NCI-H1436 treated with DMSO at 0.1 percent for 48 hours (cell line): ENCODE data around the gene HOXA5.

Source experiments
- DNase-seq: peaks from one replicate; lab custom pipeline; 2025; lab: John Stamatoyannopoulos, UW

Gene HOXA5

DNA sequence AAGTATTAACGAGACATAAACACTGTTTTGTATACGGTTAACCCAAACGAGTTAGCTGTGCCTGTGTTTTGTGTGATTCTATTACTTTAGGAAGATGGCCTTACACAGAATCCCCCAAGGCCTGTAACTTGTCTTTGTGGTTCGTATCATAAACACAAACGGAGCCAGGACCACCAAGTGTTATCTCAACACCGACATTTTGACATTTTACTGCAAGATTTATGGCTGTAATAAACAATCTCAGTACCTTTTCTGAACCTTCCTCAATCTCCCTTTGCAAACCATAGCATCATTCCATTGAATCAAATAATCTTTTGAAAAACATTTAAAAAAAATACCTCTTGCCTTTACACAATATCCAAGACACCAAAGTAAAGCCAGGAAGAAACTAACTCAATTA, 10.5 kb downstream of the HOXA5 start:
- no peak for DNase-seq

DNA sequence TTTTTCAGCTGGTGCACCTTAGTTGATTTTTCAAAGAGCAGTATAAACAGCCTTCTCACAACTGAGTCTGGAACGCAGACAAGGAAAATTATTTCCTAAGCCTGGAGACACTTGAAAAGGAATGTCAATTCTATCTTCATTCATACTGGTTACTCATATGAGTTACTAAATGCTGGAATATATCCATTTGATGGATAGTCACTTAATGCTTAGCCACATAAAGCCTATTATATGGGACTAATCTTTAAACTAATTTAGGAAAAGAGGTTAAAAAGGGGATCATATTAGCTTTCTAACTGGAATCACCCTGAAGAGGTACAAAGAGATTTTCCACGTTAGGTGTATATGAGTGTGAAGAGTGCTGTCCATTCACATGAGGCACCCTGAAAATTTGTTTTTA, 11.3 kb downstream of the HOXA5 start:
- DNase-seq: no peak

DNA sequence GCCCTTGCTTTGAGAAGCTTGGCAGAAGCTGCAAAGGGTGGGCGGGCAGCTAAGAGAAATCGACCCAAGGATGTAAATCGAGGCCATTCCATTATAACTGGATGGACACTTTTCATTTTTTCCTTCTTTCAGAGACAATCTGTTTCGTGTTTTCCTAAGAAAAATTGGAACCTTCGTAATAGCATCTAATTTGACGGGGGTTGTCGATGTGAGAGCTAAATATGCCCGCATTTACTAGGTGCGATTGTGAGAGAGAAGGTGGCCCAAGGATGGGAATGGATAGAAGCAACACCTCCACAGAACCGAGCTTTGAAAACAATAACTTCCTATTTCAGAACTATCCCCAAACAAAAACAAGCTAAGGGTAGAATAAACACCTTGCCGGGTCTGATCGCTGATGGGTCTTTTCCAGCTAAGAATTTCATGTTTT, 12.1 kb downstream of the HOXA5 start:
- DNase-seq: no peak

DNA sequence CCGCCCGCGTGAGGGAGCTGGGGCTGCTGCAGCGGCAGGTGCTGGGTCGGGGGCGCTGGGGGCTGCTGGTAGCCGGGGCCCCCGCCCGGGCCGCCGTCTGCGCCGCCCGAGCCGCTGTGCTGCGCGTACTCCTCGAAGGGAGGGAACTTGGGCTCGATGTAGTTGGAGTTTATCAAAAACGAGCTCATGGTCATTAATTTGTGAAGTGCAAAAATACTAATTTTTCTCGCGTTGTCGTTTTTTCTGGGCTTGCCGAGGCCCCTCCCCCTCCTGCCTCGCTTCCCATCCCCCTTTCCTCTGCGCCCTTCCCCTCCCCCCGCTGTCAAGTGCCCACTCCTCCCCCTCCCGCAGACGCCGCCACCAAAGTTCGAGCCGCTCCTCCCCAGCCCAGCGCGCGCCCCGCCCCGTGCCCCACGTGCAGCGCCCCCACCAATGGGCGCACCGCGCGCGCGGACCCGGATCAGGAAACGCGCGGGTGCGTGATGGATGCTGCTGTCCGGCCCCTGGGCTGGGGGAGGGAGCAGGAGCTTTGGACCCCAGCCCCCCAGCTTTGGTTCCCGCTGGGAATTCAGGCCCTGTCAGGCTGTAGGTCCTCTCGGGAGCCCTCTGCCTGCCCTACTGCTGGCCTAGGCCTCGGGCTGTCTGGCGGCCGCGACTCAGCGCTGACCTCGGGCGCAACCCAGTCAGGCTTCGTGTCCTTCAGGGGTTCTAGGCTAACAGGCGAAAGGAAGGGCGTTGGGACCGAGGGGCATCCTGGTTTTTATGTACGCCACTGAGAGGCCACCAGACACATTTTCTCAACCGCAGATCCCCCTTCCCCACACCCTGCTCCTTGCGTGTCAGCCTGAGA, 12.7 kb downstream of the HOXA5 start, which contains the start of gene HOXA4:
Gene HOXA4, minus strand, starts transcription at position 218 of the 850 bp plus-strand sequence. Its CDS starts 24 bp downstream, at position 194.
- DNase-seq: no peak

DNA sequence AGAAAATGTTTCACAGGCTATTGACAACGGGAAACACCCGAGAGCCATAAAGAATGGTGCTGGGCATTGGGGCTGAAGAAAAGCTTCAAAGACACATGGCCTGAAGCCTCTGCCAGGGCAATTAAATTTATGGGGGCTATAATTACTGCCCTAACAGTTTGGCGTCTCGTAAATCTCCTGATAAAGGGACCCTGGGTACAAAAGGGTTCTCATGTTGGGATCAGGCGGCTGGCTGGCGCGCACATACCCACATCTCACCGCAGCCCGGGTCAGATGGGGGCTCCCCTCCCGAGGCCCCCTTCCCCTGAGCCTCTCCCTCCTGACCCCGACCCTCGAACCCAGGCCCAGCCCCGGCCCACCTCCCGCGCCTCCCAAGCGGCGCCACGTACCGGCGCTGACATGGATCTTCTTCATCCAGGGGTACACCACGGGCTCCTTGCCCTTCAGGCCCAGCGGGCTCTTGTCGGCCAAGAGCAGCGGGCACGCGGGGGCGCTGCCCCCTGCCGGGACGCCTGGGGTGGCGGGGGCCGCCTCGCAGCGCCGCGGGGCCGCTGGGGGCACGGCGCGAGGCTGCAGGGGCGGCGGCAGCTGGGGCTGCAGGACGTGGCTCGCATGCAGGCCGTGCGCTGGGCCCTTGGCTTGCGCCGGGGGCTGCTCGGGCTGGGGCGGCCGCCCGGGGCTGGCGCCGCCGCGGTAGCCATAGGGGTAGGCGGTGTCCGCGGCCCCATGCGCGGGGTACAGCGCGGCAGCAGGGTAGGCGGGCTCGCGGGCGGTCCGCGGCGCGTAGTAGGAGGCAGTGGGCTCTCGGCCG, 13.5 kb downstream of the HOXA5 start:
- no peak for DNase-seq

DNA sequence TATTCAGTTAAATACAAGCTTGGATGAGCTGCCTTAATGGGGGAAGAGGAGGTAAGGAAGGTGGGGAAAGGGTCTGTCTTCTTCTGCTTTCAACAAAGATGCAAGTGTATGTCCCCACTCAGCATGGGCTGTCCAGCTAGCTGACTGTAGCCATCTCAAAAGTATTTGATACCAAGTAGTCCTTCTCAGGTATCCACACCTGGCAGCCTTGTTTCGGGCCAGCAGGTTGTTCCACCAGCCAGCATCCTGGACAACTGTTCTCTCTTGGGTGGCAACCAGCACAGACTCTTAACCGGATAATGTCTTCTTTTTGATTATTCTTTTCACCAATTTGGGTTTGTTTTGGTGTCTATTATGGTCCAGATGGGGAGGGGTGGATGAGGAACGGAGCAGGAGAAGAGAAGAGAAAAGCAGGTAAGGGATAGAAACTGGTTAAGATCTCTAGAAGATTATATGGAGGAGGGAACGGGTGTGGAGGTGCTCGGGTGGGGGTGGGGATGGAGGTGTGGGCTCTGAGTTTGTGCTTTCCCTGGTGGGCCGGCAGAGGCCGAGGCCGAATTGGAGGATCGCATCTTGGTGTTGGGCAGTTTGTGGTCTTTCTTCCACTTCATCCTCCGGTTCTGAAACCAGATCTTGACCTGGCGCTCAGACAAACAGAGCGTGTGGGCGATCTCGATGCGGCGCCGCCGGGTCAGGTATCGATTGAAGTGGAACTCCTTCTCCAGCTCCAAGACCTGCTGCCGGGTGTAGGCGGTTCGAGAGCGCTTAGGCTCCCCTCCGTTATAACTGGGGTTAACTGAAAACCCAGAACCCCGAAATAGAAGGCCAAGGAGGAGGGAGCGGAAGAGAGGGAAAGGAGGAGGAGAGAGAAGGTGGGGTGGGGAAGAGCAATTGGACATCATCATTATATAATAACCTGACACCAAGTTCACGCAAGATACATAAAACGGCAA, 14.4 kb downstream of the HOXA5 start:
- DNase-seq: no peak

DNA sequence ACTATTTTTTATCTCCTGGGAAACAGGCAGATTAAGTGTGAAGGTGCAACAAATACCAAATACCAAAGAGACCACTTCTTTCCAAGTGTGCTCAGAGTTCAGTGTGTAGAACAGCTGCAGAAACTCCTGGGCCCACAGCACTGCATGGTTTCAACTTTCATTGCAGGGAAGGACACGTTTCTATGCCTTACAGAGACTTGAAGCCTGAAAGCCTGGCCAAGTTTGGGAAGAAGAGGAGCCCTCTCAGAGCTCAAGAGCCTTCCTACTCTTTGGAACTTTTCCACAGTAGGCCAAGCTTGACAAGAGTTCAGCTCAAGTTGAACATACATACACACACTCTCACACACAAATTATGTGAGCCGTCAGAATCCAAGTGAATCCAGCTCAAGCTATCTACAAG, 15.4 kb downstream of the HOXA5 start:
- DNase-seq: no peak

DNA sequence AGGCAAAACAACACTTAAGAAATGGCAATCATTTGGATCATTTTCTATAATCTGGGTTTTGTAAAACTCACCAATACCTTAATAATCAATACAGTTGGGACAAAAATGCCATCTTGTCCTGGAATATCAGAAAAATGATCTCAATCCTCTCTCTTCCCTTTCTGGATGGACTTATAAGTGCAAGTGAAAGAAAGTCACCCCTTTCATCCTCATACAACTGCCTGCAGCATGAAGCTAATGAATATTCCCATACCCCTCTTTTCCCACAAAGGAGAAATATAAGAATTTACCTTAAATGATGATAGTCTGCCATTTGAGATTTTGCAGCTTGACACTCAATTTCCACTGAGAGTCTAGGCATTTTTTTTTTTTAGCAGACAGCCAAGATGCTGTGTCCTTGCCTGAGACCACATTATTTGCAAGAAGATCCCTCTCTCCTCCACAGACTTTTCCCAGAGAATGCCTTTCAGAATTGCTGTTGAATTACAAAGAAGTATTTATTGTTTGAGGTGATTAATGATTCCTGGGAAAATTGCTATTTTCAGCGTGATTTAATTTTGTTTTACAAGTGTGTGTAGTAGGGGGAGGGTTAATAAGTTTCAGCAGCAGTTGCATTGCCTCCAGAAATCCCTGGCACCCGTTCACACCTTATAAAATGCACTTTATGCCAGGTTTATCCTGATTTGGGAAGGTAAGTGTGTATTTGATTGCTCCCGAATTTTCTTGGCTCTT, 16.7 kb downstream of the HOXA5 start:
- DNase-seq: no peak

DNA sequence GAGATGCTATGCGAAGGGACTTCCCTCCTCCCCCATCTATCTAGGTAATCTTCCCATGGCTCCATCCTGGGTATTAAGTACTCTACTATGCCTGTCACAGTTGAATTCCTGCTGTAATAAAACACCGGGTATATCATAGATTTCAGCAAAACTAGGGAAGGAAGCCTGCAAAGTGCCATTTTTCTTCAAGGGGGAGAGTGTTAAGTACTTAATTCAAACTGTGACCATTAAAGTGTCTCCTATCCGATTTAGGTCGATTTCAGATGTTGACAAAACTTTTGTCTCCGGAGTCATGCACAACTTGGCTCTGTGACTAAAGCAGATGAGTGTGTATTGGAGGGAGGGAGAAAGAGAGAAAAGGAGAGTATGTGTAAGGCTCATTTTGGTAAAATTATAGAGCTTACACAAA, 17.5 kb downstream of the HOXA5 start:
- DNase-seq: no peak

DNA sequence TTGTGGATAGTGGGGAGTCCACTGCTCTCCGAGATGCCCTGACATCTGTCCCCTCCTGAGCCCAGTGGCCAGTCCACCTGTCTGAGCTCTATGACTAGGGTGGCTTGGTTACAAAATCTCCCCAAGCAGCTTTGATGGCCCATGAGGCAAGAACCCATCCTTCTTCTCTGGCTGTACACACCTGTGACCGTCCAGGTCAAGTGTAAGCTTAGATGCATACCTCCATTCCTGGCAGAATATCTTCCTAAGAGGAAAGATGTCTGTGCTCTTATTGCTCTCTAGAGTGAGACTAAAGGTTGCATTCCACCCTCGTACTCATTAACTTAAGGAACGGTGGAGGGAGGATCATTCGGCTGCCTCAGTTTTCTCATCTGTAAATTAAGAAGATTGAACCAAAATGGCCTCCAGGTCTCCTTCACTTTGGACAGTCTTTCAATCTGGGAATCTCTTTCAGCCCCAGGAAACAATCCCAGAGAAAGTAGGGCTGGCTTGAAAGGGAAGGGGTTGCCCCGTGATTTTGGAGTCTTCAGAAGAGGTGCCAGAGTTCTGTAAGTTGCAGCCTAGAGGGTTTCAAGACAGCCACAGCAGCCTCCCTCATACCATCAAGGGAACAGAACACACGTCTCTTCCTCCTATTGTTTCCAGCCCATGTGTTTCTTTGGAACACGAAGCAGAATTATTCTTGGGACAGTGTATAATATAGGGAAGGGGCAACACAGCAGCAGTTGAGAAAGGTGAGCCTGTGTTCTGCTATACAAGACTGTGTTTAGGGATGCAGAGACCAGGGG, 18.4 kb downstream of the HOXA5 start:
- no peak for DNase-seq

DNA sequence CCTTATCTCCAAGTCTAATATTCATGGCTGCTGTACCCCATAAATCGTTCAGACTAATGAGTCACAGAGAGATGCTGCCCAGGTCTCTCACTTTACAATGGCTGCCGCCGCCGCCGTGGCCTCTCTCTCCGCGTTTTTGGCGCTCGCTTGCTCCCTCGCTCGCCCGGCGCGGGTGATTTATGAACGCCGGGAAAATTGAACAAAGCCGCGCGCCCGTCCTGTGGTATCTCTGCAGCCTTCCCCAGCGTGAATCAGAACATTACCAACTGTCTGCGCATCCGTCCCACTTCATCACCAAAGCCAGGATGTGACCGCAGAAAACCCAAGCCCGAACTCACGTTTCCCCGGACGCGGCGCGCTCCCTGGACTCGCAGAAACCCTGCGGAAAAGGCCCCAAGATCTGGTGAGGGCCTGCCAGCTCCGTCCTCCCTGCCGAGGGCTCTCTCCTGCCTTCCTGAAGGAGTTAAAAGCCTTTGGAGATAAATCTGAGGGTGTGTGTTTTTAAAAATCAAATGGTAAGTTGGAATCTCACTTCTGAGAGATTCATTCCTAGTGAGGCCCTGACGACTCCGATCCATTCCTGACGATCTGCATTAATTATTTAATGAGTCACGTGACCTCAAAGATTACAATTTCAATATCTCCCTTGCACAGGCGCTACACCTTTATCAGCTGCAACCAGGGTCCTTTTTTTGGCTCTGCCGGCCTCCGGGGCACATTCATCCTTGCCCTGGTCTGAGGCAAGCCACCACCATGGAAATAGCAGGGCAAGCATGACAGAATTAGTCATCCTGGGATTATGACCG, 19.2 kb downstream of the HOXA5 start:
- DNase-seq: no peak

DNA sequence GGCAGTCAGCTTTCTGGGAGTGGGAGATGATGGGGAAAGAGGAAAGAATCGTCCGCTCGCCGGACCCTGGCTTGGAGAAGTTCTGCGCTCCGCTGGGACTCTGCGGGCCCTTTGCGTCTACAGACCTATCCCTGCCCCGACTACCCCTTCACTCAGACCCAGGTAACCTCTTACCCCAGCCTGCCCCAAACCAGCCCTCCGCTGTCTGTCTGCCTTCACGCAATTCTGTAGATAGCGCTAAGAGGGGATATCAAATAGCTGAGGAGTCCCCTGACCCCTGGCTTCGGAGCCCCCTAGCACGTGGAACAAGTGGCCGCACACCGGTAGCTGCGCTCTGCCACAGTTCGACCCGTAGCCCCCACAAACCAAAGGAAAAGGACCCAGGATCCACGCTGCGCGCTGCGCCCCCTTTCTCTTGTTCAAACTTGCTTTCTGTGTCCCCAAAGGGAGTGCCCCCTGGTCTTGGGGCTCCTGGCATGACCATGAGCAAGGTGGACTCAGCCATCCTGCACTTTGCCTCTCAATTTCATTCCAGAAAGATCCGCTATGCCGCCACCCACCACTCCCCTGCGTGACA, 19.9 kb downstream of the HOXA5 start:
- DNase-seq: no peak

DNA sequence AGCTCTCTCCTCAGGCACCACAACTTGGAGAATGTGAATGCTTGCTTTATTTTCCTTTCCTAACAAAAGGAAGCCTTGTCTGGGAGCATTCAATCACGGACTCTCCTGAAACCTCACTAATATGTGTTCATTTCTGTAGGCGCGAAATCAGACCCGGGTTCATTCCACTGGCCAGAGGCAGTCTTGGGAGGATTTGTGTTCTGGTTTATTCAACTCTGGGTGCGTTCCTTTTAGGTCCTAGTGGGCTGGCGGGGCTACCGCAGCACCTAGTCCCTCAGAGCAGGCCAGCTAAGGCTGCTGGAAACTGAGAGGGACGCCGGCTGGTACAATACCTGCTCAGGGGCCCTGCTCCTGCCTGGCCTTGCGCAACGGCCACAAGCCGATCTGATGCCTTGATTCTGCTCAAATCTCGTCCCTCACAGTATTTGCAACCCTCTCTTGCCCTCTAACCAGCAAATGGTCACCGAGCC, 20.4 kb downstream of the HOXA5 start:
- no peak for DNase-seq

DNA sequence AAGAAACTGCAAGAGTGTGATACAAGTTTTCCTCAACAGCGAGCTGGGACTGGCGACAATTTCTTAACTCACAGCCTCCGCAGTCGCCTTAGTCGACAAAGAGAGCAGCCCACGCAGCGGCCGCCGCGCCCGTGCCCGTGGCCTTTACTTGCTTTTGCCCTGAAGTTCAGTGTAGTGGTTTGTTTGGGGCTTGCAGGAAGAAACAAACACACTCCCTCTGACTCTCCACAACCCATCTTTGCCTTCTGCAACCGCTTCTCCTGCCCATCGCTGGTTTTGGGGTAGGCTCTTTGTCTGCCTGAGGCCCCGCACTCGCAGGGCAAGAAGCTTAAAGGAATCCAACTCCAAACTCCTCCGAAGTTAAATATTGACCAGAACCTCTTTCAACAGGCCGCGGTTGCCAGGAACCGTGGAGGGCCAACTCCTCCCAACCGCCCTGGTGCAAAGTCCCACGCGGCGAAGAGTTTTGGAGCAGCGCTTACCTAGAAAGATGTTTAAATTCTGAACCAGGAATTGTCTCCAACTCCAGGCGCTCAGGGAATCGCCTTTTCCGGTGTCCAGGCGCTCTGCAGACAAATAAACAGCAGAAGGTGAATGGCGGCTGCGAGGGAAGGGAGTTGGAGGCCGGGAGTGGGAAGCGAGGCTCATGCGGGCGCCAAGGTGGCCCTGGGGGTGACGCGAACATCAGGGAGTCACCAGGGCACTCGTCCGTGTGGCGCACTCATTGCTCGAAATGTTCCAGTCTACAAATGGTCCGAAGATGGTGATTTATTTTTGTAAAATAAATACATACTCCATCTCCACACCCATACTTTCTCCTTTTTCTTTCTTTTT, 21.2 kb downstream of the HOXA5 start:
- no peak for DNase-seq

DNA sequence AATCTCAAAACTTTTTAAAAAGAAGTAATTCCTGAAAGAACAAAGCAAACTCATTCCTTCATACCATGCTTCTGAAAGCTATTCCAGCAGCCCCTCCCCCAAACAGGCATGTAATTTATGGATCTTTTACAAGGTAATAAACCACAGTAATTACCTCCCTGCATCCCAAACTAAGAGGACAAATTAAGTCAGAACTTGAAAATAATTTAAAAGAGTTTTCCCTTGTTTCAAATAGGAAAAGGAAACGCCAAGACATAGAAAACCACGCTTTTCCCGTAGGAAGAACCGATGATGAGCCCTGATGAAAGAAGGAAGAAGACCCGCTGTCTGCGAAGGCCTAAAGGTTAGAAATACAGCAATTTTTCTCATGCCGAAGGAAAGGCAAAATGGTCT, 21.8 kb downstream of the HOXA5 start:
- DNase-seq: no peak

DNA sequence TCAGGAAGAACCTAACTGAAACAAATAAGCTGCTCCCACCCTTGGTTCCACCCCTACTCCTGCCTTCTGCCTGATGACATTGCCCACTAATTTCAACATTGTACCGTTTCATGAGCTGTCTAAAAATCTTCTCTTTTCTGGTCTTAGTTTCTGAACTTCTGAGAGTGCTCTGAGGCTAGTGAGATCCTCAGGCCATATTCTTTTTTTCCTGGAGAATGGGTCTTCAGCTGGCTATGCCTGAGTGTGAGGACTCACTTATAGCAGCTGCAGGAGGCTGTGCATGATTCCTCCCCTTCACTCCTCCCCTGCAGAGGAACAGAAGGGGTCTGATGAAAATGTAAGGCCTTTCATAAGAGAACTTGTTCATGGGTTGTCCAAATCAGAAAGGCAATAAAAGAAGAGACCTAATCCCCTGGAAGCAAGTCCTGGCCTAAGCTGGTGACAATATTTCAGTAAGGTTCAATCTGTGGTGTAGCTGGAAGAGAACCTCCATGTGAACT, 24.0 kb downstream of the HOXA5 start:
- no peak for DNase-seq

DNA sequence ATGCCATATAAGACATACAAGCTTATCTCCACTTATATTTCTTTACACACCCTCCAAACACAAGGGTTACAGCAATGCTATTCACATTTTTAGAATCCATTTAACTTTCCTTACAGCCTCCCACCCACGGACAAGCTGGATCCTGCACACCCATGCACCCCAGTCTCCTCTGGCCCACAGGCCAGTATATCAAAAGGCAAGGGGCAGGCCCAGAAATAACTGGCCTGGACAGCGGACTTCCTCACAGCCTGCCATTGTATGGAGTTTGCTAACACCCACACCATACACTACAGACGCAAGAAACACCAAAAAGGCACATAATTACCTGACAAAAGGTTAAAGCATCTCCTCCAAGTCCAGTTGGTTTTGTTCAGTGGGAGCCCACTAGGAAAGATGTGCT, 24.9 kb downstream of the HOXA5 start:
- no peak for DNase-seq

DNA sequence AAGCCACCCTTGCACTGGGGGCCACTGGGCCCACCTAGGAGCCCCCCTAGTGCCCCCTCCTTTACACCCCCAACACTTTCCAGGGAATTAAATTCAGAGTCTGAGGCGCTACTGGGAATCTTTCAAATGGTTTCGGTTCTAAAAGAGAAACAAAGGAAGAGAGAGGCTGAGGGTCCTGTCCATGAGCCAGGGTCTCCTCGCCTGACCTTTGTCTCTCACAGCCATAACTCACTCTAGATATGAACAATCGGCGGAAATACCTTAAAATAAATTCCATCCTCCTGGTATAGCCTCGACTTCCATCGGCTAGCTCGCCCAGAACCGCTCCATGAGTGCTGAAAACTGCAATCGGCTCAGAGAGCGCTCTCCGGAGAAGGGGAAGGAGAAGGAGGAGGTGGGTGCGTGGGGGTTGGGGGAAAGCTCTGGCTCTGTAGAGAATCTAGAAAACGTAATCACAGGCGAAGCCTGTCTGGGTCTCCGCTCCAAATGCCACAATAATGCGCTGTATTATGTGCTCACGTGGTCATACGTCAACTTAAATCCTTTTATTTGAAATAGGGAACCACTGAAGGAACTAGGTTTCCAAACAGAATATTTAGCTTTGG, 25.5 kb downstream of the HOXA5 start:
- DNase-seq: no peak
